ENCODE results near the gene ROBO2. TPM values are rescaled to one million over a fixed set of nuclear protein-coding genes. Genes with fewer than 3 reads are reported as not detected.

Gene ROBO2
- polyA plus RNA-seq, 6 donors from 2014 or later, result not detected

GRCh38 chr3:77283108-77283507 lies 243.2 kb downstream of the ROBO2 start:
- DNase-seq, result no peak
- Mint-ChIP-seq H3K9me3 (peaks cover 0 to 3% (median 0%) of the 10 kb centered on the region in 7 donors), H3K36me3 (no peaks in the 10 kb centered on the region), H3K4me1 (no peaks in the 10 kb centered on the region), H3K27me3 (no peaks in the 10 kb centered on the region), H3K27ac (no peak overlapping the region), H3K4me3 (no peak overlapping the region)
- no peak for ATAC-seq (ENCODE audit: low read depth in 2 of 2)

GRCh38 chr3:77288348-77288747 lies 248.4 kb downstream of the ROBO2 start:
- H3K36me3 Mint-ChIP-seq, result no peaks in the 10 kb centered on the region
- no peaks in the 10 kb centered on the region for H3K27me3 Mint-ChIP-seq
- H3K9me3 Mint-ChIP-seq, result peaks cover 0 to 12% (median 2%) of the 10 kb centered on the region in 7 donors
- H3K4me1 Mint-ChIP-seq, result no peaks in the 10 kb centered on the region
- ATAC-seq (ENCODE audit: low read depth in 2 of 2) (no peak), DNase-seq (no peak)
- H3K4me3 Mint-ChIP-seq, result no peak overlapping the region
- no peak overlapping the region for H3K27ac Mint-ChIP-seq

GRCh38 chr3:77296527-77296926 lies 256.6 kb downstream of the ROBO2 start:
- ATAC-seq (ENCODE audit: low read depth in 2 of 2) (no peak), DNase-seq (no peak)
- Mint-ChIP-seq H3K4me1 (no peaks in the 10 kb centered on the region), H3K9me3 (peaks cover 0 to 30% (median 4%) of the 10 kb centered on the region in 7 donors), H3K27ac (no peak overlapping the region), H3K36me3 (no peaks in the 10 kb centered on the region), H3K4me3 (no peak overlapping the region), H3K27me3 (no peaks in the 10 kb centered on the region)

- no peaks in the 10 kb centered on the region for H3K4me1 Mint-ChIP-seq
- ATAC-seq (ENCODE audit: low read depth in 2 of 2) (no peak), DNase-seq (no peak)
- H3K9me3 Mint-ChIP-seq, result peaks cover 0 to 22% (median 2%) of the 10 kb centered on the region in 7 donors
- H3K4me3 Mint-ChIP-seq, result no peak overlapping the region
- H3K27me3 Mint-ChIP-seq, result no peaks in the 10 kb centered on the region
- H3K27ac Mint-ChIP-seq, result no peak overlapping the region
- H3K36me3 Mint-ChIP-seq, result no peaks in the 10 kb centered on the region
These were observed 258.5 kb downstream of the ROBO2 start for GRCh38 chr3:77298417-77298816.

- Mint-ChIP-seq H3K27ac (no peak overlapping the region), H3K9me3 (peaks cover 0 to 7% (median 0%) of the 10 kb centered on the region in 7 donors), H3K36me3 (no peaks in the 10 kb centered on the region), H3K27me3 (no peaks in the 10 kb centered on the region), H3K4me1 (no peaks in the 10 kb centered on the region), H3K4me3 (no peak overlapping the region)
- DNase-seq (no peak), ATAC-seq (ENCODE audit: low read depth in 2 of 2) (no peak)
These were observed 264.2 kb downstream of the ROBO2 start for GRCh38 chr3:77303955-77304699.

GRCh38 chr3:77304700-77305021 lies 264.8 kb downstream of the ROBO2 start:
- Mint-ChIP-seq H3K27ac (no peak overlapping the region), H3K27me3 (no peaks in the 10 kb centered on the region), H3K4me3 (no peak overlapping the region), H3K9me3 (peaks cover 0 to 1% (median 0%) of the 10 kb centered on the region in 7 donors), H3K4me1 (no peaks in the 10 kb centered on the region), H3K36me3 (no peaks in the 10 kb centered on the region)
- ATAC-seq (ENCODE audit: low read depth in 2 of 2), result no peak
- no peak for DNase-seq

- H3K36me3 Mint-ChIP-seq, result no peaks in the 10 kb centered on the region
- no peaks in the 10 kb centered on the region for H3K27me3 Mint-ChIP-seq
- no peak overlapping the region for H3K27ac Mint-ChIP-seq
- no peak for ATAC-seq (ENCODE audit: low read depth in 2 of 2)
- no peak overlapping the region for H3K4me3 Mint-ChIP-seq
- DNase-seq, result no peak
- peaks cover 0 to 5% (median 0%) of the 10 kb centered on the region in 7 donors for H3K9me3 Mint-ChIP-seq
- H3K4me1 Mint-ChIP-seq, result no peaks in the 10 kb centered on the region
These were observed 269.6 kb downstream of the ROBO2 start for GRCh38 chr3:77309460-77309859.

- no peak overlapping the region for H3K4me3 Mint-ChIP-seq
- ATAC-seq (ENCODE audit: low read depth in 2 of 2) (no peak), DNase-seq (no peak)
- H3K4me1 Mint-ChIP-seq, result no peaks in the 10 kb centered on the region
- no peaks in the 10 kb centered on the region for H3K27me3 Mint-ChIP-seq
- peaks cover 0 to 5% (median 3%) of the 10 kb centered on the region in 7 donors for H3K9me3 Mint-ChIP-seq
- no peaks in the 10 kb centered on the region for H3K36me3 Mint-ChIP-seq
- H3K27ac Mint-ChIP-seq, result no peak overlapping the region
These were observed 273.9 kb downstream of the ROBO2 start for GRCh38 chr3:77313843-77314242.

- Mint-ChIP-seq H3K36me3 (no peaks in the 10 kb centered on the region), H3K9me3 (peaks cover 0 to 6% (median 0%) of the 10 kb centered on the region in 7 donors), H3K27ac (no peak overlapping the region), H3K4me3 (no peak overlapping the region), H3K4me1 (no peaks in the 10 kb centered on the region), H3K27me3 (no peaks in the 10 kb centered on the region)
- ATAC-seq (ENCODE audit: low read depth in 2 of 2) (no peak), DNase-seq (no peak)
These were observed 279.8 kb downstream of the ROBO2 start for GRCh38 chr3:77319711-77320110.

GRCh38 chr3:77320514-77320913 lies 280.6 kb downstream of the ROBO2 start:
- ATAC-seq (ENCODE audit: low read depth in 2 of 2), result no peak
- no peak overlapping the region for H3K4me3 Mint-ChIP-seq
- no peak overlapping the region for H3K27ac Mint-ChIP-seq
- no peaks in the 10 kb centered on the region for H3K27me3 Mint-ChIP-seq
- H3K9me3 Mint-ChIP-seq, result peaks cover 0 to 6% (median 0%) of the 10 kb centered on the region in 7 donors
- no peaks in the 10 kb centered on the region for H3K4me1 Mint-ChIP-seq
- no peak for DNase-seq
- H3K36me3 Mint-ChIP-seq, result no peaks in the 10 kb centered on the region

GRCh38 chr3:77321646-77322045 lies 281.7 kb downstream of the ROBO2 start:
- DNase-seq, result no peak

GRCh38 chr3:77323626-77324025 lies 283.7 kb downstream of the ROBO2 start:
- no peaks in the 10 kb centered on the region for H3K36me3 Mint-ChIP-seq
- H3K27me3 Mint-ChIP-seq, result no peaks in the 10 kb centered on the region
- H3K27ac Mint-ChIP-seq, result no peak overlapping the region
- H3K9me3 Mint-ChIP-seq, result peaks cover 0 to 8% (median 0%) of the 10 kb centered on the region in 7 donors
- ATAC-seq (ENCODE audit: low read depth in 2 of 2) (no peak), DNase-seq (no peak)
- H3K4me1 Mint-ChIP-seq, result no peaks in the 10 kb centered on the region
- no peak overlapping the region for H3K4me3 Mint-ChIP-seq

More at GRCh38 chr3:77321646-77322045, 281.7 kb downstream of the ROBO2 start:
- no peak overlapping the region for H3K27ac Mint-ChIP-seq
- H3K9me3 Mint-ChIP-seq, result peaks cover 0 to 6% (median 0%) of the 10 kb centered on the region in 7 donors
- no peaks in the 10 kb centered on the region for H3K36me3 Mint-ChIP-seq
- H3K4me1 Mint-ChIP-seq, result no peaks in the 10 kb centered on the region
- no peak overlapping the region for H3K4me3 Mint-ChIP-seq
- H3K27me3 Mint-ChIP-seq, result no peaks in the 10 kb centered on the region
- ATAC-seq (ENCODE audit: low read depth in 2 of 2), result no peak

GRCh38 chr3:77324105-77324504 lies 284.2 kb downstream of the ROBO2 start:
- no peaks in the 10 kb centered on the region for H3K4me1 Mint-ChIP-seq
- no peak overlapping the region for H3K4me3 Mint-ChIP-seq
- peaks cover 0 to 8% (median 0%) of the 10 kb centered on the region in 7 donors for H3K9me3 Mint-ChIP-seq
- H3K27ac Mint-ChIP-seq, result no peak overlapping the region
- ATAC-seq (ENCODE audit: low read depth in 2 of 2) (no peak), DNase-seq (no peak)
- no peaks in the 10 kb centered on the region for H3K36me3 Mint-ChIP-seq
- no peaks in the 10 kb centered on the region for H3K27me3 Mint-ChIP-seq

GRCh38 chr3:77325280-77325679 lies 285.4 kb downstream of the ROBO2 start:
- no peaks in the 10 kb centered on the region for H3K27me3 Mint-ChIP-seq
- no peak overlapping the region for H3K27ac Mint-ChIP-seq
- ATAC-seq (ENCODE audit: low read depth in 2 of 2) (no peak), DNase-seq (no peak)
- no peaks in the 10 kb centered on the region for H3K4me1 Mint-ChIP-seq
- H3K4me3 Mint-ChIP-seq, result no peak overlapping the region
- H3K9me3 Mint-ChIP-seq, result peaks cover 0 to 5% (median 0%) of the 10 kb centered on the region in 7 donors
- no peaks in the 10 kb centered on the region for H3K36me3 Mint-ChIP-seq
